ENCODE data around the gene TMEM184A. TPM values are rescaled to one million over a fixed set of nuclear protein-coding genes. Genes with fewer than 3 reads are reported as not detected.

Gene TMEM184A
- total RNA-seq, 1 donor from 2014 or later = 142 TPM

DNA sequence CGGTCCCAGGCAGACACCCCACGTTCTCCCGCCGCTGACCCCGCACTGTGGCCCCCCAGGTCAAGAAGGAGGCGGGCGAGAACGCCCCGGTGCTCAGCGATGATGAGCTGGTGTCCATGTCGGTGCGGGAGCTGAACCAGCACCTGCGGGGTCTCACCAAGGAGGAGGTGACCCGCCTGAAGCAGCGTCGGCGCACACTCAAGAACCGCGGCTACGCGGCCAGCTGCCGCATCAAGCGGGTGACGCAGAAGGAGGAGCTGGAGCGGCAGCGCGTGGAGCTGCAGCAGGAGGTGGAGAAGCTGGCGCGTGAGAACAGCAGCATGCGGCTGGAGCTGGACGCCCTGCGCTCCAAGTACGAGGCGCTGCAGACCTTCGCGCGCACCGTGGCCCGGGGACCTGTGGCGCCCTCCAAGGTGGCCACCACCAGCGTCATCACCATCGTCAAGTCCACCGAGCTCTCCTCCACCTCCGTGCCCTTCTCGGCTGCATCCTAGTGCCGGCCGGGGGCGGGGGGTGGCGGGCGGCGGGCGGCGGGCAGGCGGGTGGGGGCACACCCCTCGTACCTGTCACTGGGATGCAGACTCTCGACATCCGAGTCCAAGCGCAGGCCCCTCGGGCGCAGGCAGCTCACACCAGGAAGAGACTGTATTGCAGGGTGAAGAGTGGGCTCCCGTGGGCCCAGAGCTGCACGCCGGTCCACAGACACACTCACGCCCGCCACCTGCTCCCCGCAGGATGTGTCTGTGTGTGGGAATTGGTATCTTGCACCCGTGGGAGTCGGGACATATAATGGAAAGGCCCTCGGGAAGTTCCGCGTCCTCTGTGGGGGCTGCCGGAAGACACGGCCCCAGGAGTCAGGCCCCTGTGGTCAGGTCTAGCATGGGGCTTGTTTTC lies 15.9 kb downstream of the TMEM184A start:
- no peak for DNase-seq (ENCODE audit: low spot score)

DNA sequence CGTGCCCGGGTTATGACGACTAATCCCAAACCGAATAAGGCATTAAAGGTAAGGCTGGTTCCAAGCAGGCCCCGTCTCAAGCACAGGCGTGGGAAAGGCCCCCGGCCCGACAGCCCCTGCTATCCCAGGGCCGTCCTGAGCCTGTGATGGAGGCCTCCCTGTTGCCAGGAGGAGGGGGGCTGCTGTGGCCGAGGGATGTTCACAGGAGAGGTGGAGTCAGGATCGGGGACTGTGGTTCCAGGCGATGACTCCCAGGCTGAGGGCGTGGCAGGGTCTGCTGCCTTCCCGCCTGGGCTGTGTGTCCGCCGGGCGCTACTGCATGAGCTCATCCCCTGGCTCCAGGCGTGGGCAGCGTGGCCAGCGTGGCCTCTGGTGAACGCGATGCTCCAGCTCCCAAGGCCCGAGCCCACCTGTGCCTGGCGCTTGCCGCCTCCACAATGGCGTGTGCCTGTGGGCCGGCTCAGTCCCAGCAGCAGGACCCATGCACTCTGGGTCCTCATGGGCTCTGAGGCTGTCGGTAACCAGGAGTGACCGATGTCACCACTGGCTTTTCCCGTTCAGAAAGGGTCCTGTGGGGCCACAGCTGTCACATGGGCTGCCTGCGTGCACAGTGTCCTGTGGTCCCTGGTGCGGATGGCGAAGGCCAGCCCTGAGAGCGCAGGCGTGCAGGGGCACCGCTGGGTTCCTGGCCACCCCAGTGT lies 16.7 kb downstream of the TMEM184A start:
- DNase-seq (ENCODE audit: low spot score) = no peak

DNA sequence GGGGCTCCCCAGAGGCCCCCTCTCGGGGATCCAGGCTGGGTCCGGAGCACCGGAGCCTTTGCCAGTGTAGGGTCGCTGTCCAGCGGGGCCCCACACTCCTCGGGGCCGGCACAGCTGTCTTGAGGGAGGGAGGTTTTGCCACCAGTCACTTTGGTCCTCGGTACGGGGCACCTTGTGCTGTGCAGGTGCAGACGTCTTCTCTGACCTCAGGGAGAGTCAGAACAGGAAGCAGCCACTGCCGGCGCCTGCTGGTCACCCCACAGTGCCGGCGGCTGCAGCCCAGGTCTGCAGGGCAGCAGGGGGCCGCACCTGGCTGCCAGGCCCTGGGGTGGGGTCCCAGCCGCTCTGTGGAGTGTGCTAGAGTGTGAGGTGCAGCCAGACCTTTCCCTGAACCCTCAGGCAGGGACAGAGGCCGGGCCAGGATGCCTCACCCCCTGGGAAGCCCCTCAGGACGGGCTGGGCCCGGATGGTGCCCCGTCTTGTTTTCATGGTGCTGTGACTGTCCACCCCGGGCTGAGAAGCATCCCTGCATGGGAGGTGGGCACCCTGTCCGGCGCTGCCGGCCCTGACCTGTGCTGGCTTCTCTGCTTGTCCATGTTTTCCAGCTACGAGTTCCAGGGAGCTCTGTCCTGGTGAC lies 17.3 kb downstream of the TMEM184A start:
- no peak for DNase-seq (ENCODE audit: low spot score)

DNA sequence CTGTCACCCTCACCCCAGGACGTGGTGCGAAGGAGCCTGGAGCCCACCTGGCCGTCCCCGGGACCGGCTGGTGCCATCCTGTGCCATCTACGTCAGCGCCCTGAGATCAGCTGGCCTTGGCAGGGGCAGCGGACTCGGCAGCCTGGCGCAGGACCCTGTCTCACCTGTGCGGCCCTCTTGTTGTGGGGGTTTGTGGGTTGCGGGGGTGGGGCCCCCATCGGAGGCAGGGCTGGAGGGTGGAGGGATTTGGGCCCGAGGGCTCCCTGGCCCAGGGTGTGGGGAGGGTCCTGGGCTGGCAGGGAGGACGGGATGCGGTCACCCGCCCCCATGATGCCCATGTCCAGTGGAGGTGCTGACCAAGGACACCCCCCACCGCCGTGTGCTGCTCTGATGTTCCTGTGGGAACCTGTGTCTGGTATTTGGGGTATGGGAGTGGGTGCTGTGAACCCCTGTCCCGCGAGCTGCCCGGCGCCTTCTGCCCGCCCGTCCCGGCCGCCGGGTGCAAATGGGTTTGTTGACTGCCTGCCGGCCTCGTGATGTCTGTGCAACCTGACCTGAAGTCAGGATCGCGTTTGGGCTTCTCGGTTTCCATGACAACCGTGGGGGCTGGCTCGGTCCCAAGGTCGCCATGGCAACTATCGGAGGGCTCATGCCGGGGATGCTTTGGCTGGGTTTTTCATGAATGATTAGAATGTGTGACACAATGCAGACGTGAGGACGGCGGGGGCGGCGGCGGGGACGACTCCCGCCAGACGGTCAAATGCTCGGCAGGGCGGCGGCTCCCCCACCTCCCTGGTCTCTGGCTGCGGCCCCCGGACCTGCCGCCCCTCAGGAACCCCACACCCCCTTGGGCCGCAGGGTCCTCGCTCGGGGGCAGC lies 18.2 kb downstream of the TMEM184A start:
- peak; percentile 90 for DNase-seq (ENCODE audit: low spot score)

DNA sequence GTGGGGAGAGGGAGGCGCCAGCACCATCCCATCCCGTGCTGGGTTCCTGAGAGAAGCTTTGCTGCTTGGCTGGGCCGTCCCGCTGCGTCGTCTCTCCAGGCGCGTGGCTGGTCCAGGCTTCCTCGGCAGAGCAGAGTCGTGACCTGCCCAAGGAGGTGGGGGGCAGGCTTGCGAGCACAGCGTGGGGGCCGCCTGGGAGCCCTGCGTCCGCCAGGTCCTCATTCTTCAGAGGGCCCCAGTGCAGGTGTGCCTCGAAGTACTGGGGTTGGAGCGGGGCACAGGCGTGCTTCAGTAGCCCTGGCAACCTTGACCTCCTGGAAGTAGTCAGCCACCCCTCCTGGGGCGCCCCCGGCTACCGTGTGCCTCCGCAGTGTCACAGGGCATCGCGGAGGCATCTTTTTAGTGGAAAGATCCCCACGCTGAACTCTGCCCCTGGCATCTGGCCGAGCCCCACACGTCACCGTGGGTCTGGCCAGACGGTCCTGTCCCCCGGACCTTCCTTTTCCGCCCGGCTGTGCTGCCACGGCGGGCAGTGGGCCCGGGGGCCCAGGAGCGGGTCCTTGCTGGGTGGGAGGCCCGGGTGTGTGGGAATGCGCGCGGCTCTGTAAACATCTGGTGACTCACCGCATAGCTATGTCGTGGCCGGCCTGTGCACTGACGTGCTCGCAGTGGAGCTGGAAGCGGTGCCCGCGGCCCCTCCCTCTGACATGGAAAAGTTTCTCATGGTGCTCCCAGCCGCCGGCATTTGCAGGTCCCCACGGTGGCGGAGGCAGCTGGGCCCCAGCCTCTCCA lies 19.1 kb downstream of the TMEM184A start:
- DNase-seq (ENCODE audit: low spot score) = peak; percentile 94

DNA sequence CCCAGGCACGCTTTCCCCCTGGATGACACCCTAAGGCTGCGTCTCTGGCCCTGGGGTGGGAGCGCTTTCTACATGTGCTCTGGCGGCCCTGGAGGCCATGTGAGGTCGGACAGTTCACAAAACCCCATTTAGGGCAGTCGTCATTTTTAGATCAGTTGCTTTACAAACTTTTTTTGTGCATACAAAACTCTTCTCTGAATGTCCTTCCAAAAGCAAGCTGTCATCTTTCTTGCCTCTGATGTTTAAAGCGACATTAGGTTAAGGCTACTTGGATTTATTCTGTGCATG lies 19.6 kb downstream of the TMEM184A start:
- no peak for DNase-seq (ENCODE audit: low spot score)

DNA sequence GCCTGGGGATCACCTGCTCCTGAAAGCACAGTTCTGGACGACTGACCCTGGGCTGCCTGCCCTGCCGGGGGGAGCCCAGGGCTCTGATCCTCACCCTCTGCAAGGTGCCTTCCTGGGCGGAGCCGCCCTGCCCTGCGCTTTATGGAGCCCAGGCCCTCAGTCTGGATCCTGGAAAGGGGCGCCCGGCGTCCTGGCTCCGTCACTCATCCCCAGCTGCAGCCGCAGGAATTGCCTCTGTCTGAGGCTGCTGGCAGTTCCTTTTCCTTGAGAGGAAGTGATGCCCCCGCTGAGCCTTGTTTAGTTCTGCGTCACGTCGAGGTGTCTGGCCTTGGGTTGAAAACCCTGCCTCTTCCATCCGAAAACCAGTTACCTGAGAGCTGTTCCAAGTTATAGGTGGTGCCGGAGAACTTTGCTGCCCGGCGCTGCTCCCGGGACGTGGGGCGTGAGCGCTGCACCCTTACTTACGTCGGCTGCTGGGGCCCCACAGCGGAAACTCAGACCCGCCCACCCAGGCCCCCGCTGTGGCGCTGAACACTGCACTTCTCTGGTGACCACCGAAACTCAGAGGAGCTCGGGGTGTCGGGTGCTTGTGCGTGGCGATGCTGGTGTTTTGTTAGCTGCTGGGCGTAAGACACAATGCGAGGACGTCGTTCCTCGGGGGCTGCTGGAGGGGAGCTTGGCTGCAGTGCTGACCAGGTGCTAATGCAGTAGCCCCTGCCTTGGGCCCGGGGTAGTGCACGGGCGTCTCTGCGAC lies 20.1 kb downstream of the TMEM184A start:
- no peak for DNase-seq (ENCODE audit: low spot score)

DNA sequence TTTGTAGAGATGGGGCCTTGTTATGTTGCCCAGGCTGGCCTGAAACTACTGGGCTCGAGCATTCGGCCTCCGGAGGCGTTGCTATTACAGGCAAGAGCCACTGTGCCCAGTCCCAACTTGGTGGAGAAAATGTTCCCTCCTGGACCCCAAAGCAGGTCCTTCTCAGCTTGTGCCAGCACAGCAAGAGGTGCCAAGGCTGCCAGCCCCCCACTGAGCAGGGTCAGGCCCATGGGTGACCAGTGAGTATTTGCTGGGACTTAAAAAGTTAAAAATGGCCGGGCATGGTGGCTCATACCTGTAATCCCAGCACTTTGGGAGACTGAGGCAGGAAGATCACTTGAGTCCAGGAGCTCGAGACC lies 20.9 kb downstream of the TMEM184A start:
- DNase-seq (ENCODE audit: low spot score) = no peak

DNA sequence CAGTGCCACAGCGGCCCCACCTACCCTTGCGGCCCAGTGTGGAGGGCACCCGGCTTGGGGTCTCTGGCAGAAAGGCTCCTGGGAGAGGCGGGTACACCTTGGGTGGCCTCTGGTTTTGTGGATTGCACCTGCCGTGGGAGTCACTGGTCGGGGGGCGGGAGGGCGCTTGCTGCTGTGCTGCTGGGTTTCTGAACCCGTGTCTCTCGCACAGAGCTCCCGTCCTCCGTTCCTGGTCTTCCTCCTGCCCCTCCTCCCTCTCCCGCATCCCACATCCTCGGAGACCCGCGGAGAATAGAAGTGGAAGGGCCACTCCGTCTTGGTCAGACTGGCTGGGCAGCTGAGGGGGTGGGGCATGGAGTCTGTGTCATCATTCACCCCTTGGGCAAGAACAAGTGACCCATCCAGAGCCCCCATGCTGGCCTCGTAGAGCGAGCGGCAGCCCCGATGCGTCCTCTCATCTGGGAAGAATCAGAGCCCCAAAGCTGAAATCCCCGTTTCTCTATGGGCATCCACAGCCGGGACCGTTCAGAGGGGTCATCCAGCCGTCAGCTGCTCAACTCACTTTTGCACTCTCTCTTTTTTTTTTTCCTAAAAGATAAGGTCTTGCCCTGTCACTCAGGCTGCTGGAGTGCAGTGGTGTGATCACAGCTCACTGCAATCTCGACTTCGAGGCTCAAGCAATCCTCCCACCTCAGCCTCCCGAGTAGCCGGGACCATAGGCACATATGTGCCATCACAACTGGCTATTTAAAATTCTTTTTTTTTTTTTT lies 21.5 kb downstream of the TMEM184A start:
- no peak for DNase-seq (ENCODE audit: low spot score)

DNA sequence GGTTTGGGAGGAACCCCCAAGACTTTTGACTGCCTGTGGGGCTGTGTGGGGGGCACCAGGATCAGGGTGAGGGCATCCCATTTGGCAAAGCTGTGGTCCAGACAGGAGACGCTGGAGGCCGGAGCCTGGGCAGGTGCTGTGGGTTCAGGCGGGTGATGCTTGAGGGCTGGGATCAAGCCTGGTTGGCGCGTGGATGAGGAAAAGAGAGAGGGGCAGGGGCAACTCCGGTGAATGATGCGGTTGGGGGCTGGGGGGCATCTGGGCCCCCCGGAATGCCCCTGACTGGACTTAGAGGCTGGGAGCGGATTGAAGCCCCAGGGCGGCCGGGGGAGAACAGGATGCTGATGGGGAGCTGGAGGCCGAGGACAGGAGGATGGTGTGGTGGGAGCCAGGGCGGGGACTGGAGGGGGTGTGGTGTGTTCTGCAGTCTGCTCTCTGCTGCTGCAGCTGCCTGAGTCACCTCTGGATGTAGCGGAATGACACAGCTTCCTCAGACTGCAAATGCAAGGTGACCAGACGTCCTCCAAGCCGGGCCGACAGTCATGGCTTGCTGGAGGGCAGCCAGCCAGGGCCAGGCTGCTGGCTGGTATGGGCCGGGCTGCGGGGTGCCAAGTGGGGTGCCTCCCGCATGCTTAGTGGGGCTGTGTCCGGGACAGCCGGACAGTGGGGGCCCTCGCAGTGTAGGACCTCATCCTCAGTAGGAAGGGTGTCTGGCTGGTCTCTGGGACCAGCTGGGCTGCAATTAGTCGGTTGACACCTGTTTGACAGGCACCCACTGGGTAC lies 22.3 kb downstream of the TMEM184A start:
- DNase-seq (ENCODE audit: low spot score) = no peak

DNA sequence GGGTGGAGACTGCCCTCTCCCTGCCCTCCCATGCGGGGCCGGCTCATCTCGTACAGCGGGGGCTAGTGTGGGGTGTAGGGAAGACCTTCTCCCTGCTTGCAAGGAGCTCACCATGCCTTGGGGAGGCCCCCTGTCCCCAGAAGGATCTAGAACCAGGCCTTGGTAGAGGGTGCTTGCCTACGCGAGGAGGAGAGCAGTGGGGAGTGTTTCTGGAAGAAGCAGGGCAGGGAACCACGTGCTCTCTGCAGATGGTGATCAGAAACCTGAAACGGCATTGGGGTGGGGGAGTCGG lies 22.8 kb downstream of the TMEM184A start:
- DNase-seq (ENCODE audit: low spot score) = no peak

DNA sequence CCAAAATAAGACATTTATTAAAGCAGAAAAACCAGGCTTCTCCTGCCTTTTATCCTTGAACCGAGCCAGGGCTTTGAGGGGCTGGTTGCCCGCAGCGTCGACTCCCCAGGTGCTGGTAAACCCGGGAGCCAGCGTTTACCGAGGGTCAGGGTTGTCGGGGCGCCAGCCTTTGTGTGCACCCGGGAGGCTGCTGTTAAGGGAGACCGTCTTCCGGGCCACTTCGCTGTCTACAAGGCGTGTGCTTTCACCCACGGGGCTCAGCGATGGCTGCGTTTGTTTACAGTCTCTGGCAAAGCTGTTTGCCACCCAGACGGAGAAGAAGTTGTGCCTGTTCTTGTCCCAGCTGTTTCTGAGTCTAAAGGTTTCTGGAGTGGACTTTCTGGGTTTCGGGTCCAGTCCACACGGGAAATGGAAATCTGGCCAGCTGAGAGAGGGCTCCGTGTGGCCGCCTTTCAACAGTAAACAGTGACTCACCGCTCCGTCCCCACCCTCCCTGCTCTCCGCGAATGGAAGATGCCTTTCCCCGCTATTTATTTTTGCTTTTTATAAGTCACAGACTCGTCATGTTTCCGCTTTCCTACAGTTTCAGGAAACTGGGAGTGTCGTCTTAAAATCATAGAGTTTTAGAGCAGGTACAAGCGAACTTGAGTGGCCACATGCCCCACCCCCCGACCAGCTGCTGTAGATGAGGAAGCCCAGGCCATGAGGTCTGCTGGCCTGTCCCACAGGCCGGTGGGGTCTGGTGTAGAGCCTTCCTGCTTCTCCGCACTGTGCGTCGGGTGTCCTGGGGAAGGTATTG lies 23.4 kb downstream of the TMEM184A start:
- peak; percentile 90 for DNase-seq (ENCODE audit: low spot score)

DNA sequence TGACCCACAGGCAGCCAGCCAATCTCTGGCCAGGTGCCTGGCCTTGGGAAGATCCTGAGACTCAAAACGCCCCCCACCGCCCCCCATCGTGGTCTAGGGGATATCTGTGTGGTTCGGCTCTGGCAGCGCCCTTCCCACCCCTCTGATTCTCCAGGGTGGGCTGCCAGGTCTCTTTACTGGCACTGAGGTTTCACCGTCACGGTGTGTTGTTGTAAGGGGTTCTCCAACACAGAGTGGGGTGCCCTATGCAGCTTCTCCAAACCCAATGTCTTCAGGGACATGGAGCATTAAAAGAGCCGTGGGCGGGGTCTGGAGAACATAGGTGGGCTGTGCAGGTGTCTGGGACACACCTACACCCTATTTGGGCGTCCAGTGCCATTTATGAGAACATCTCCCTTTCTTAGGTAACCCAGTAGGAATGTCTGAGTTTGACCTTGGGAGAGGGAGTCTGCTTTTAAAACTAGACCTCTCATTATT lies 24.0 kb downstream of the TMEM184A start:
- no peak for DNase-seq (ENCODE audit: low spot score)

DNA sequence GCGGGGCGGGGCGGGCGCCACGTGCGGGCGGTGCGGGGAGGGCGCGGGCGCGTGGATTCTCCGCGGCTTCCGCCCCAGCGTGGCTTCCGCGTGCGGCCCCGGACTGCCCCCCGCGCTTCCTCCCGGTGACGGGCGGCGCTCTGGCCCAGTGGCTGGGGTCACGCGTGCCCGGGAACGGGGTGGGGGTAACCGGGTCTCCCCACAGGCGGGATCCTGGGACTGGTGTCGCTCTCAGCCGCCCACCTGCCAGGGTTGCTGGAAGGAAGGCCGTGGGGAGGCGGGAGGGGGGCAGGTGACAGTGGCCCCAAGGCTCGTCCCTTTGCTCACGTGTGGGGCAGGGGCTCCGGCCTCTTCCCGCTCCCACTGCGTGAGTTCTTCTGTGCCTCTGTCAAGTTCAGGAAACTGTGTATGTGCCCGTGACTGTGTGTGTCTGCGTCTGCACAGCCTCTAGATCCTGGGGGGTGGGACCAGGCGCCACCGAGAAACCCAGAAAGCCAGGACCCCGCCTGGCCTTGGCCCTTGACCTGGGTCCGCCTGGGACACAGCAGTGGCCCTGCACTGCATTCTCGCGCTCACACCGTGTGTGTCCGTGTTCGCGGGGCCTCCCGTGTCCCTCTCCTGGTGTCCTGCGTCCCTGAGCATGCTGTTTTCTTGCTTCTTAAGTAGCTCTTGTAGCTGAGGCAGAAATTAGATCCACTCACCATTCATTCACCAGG lies 24.6 kb downstream of the TMEM184A start:
- no peak for DNase-seq (ENCODE audit: low spot score)

DNA sequence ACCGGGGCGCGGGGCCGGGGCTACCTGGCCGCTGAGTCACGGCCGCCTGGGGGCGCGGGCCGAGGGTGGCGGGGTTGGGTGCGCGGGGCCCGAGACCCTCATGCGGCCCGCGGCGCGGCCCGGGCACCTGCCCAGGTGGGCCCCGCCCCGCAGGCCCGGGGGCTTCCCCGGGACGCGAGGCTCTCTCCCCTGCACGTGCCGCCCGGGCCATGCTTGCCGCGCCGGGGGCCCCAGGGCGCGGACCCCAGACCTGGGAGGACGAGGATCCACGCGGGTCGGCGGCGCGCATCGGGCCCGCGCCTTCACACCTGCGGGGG lies 25.1 kb downstream of the TMEM184A start:
- DNase-seq (ENCODE audit: low spot score) = no peak

DNA sequence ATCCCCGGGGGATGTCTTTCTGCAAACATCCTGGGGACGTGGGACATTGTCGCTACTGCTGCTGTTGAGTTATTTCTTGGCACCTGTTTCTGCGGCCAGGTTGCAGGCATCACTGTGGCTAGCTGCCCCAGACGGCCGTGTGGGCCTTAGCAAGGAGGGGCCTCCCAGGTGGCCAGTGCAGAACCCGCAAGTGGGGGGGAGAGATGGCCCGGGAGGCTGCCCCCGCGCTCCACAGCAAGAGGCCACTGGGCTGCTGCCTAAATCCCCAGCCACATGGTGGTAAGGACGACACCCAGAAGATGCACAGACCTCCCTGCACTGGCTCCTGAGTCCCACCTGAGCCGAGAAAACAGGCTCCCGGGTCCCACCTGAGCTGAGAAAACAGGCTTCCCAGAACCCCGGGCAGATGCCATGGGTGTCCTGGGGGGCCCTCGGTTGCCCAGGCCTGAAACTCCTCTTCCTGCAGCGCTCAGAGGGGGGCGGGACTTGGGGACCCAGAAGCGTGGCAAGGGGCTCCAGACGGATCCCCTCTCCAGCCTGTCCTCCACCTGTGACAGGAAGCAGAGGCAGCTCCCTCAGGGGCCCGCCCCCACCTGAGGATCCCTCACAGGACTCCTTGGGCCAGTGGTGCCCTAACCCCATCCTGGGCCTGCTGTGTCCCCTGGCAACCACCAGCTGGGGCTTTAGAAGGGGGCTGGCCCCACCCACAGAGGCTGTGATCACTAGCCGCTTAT lies 26.5 kb downstream of the TMEM184A start:
- DNase-seq (ENCODE audit: low spot score) = no peak

DNA sequence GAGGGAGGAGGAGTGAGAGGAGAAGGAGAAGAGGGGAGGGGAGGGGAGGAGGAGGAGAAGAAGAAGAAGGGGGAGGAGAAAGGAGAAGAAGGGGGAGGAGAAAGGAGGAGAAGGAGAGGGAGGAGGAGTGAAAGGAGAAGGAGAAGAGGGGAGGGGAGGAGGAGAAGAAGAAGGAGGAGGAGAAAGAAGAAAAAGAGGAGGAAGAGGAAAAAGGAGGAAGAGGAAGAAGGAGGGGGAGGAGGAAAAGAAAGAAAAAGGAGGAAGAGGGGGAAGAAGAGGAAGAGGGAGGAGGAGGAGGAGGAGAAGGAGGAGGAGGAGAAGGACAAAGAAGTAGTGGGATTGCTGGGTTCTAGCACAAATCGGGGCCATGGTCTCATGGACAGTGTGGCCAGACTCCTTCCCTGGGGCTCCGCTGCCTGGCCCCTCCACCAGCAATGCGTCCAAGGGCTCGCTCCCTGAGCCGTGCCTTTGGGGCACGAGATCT lies 29.7 kb downstream of the TMEM184A start:
- DNase-seq (ENCODE audit: low spot score) = no peak
